Fibroblast of lung (primary cell): Measurements from ENCODE around the gene LSMEM2. TPM values are rescaled to one million over a fixed set of nuclear protein-coding genes. Genes with fewer than 3 reads are reported as not detected.

Experiments
- DNase-seq, 2 donors: peaks; one replicate each; pipeline versions ENCODE4 v3.0.0 to v3.0.0-alpha.2; 2010; ENCODE audit warnings: low read depth in 2 of 2
- H2AFZ ChIP-seq: 2 replicates; pipeline ENCODE4 v1.5.1; 2012; ENCODE audit warnings: low read length, control low read depth, inconsistent platforms
- H3K27ac ChIP-seq: 2 replicates; pipeline ENCODE4 v1.5.1; 2011; ENCODE audit warnings: low read length, control low read depth; ENCODE audit not compliant: insufficient read depth
- H3K27me3 ChIP-seq: 2 replicates; pipeline ENCODE4 v1.5.1; 2011; ENCODE audit warnings: mild to moderate bottlenecking, low read length; ENCODE audit not compliant: control insufficient read depth, insufficient read depth
- H3K36me3 ChIP-seq: 2 replicates; pipeline ENCODE4 v1.5.1; 2011; ENCODE audit warnings: low read length; ENCODE audit not compliant: control insufficient read depth, insufficient read depth
- H3K4me1 ChIP-seq: 2 replicates; pipeline ENCODE4 v1.5.1; 2011; ENCODE audit warnings: low read length; ENCODE audit not compliant: control insufficient read depth, insufficient read depth; ENCODE audit errors: extremely low read depth
- H3K4me2 ChIP-seq: 2 replicates; pipeline ENCODE4 v1.5.1; 2011; ENCODE audit warnings: low read length, control low read depth; ENCODE audit not compliant: insufficient read depth; ENCODE audit errors: extremely low read depth
- H3K4me3 ChIP-seq, 4 experiments: fragments of 200-600 bp in 1 of 4; sonication (generic) in 1 of 4; replicated peaks in 1 of 4; 2 replicates each; pipeline ENCODE4 v1.5.1; 2011 to 2016; ENCODE audit warnings: low read length in 4 of 4, low read depth in 3 of 4, mild to moderate bottlenecking in 3 of 4, control low read depth in 2 of 4, inconsistent platforms in 1 of 4, mixed read lengths in 1 of 4; ENCODE audit not compliant: insufficient read depth in 1 of 4; ENCODE audit errors: control extremely low read depth in 1 of 4
- H3K79me2 ChIP-seq: 2 replicates; pipeline ENCODE4 v1.5.1; 2012; ENCODE audit warnings: mild to moderate bottlenecking, low read length, inconsistent platforms; ENCODE audit not compliant: control insufficient read depth, insufficient read depth
- H3K9ac ChIP-seq: 2 replicates; pipeline ENCODE4 v1.5.1; 2011; ENCODE audit warnings: mild to moderate bottlenecking, low read length, control low read depth; ENCODE audit not compliant: insufficient read depth
- H3K9me3 ChIP-seq: 2 replicates; pipeline ENCODE4 v1.5.1; 2012; ENCODE audit warnings: low read depth, low read length; ENCODE audit not compliant: control insufficient read depth, insufficient read depth
- H4K20me1 ChIP-seq: 2 replicates; pipeline ENCODE4 v1.5.1; 2011; ENCODE audit warnings: low read length; ENCODE audit not compliant: control insufficient read depth, insufficient read depth; ENCODE audit errors: extremely low read depth
- CTCF ChIP-seq, 2 donors: IDR thresholded peaks in 1 of 2; conservative IDR thresholded peaks in 1 of 2; 1 replicate in 1 of 2; 2 replicates in 1 of 2; pipeline ENCODE4 v1.5.1; 2011 to 2012; ENCODE audit warnings: low read length in 2 of 2, control low read depth in 1 of 2, inconsistent platforms in 1 of 2, low read depth in 1 of 2, mild to moderate bottlenecking in 1 of 2
- EZH2 ChIP-seq: IDR thresholded peaks from 2 replicates; pipeline ENCODE4 v1.5.1; 2012; ENCODE audit warnings: low read length, control low read depth, mild to moderate bottlenecking; ENCODE audit errors: missing control alignments
- polyA plus RNA-seq, 2 donors: library from polyadenylated mRNA; depleted of rRNA in 1 of 2; stranded (reverse) in 1 of 2; unstranded in 1 of 2; fragments of >200 nt; gene quantifications; 2 replicates each; pipeline ENCODE4 v1.2.1, GENCODE V29; 2011 to 2012; ENCODE audit warnings: missing spikeins in 1 of 2
- total RNA-seq: library from RNA; depleted of rRNA; stranded (reverse); fragments of >200 nt; gene quantifications from 2 replicates; pipeline ENCODE4 v1.2.1, GENCODE V29; 2014

Gene LSMEM2
- total and polyA plus RNA-seq, 2 donors (not counting 1 experiment from before 2014, with no cell fraction given) = not detected

- peak in 1 of 2 donors; percentile 2 for TF ChIP-seq CTCF (conservative IDR thresholded peaks at IDR 0.05 in 1 of 2, IDR thresholded peaks at IDR 0.05 in 1 of 2; ENCODE audit: low read depth in 1 of 2, low read length in 2 of 2)
- no peak for TF ChIP-seq EZH2
- Histone ChIP-seq H3K9me3 (no peaks in the 10 kb centered on the region), H3K79me2 (no peaks in the 10 kb centered on the region), H3K4me2 (peak within 1 kb of the TSS; percentile 93), H3K36me3 (peaks cover 2% of the 10 kb centered on the region), H3K9ac (peak within 1 kb of the TSS; percentile 84), H2AFZ (peak within 1 kb of the TSS; percentile 96), H3K27me3 (no peaks in the 10 kb centered on the region), H3K27ac (peak within 1 kb of the TSS; percentile 92), H4K20me1 (no peaks in the 10 kb centered on the region), H3K4me3 (peak within 1 kb of the TSS; percentile 65 to 92 (median 88)), H3K4me1 (peaks cover 15% of the 10 kb centered on the region)
- peak; percentile 99 to 100 for DNase-seq
Measured at GRCh38 chr3:50298836-50299637, 20.1 kb downstream of the LSMEM2 start, which contains the start of the genes HYAL3 and NAA80. TSS of gene HYAL3 (minus strand) at chr3:50299405. CDS start at chr3:50295602, 3,803 bp downstream. TSS of gene NAA80 (minus strand) at chr3:50299405. CDS start at chr3:50297463, 1,942 bp downstream.

DNA sequence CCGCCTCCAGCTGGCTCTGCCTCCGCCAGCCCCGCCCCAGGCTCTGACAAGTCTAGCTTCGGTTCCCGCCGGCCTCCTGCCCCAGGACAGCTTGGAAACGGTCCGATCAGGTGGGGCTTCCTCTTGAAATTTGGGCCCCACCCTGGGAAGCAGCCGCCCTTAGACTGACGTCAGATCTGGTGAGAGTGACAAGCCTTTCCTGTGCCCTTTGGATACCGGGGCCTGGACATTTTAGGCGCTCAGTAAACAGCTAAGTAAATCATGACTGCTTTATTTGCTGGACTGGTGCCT, 20.7 kb downstream of the LSMEM2 start:
- H3K4me3 ChIP-seq = peak overlapping the region; percentile 39 to 60 (median 48)
- peak overlapping the region; percentile 68 for H3K9ac ChIP-seq
- peak overlapping the region; percentile 89 for H3K4me2 ChIP-seq
- peak overlapping the region; percentile 82 for H3K27ac ChIP-seq
- no peaks in the 10 kb centered on the region for H4K20me1 ChIP-seq
- H3K27me3 ChIP-seq = no peaks in the 10 kb centered on the region
- H3K4me1 ChIP-seq = peaks cover 15% of the 10 kb centered on the region
- no peaks in the 10 kb centered on the region for H3K79me2 ChIP-seq
- DNase-seq = no peak
- peaks cover 2% of the 10 kb centered on the region for H3K36me3 ChIP-seq
- no peaks in the 10 kb centered on the region for H3K9me3 ChIP-seq
- TF ChIP-seq CTCF (conservative IDR thresholded peaks at IDR 0.05 in 1 of 2, IDR thresholded peaks at IDR 0.05 in 1 of 2; ENCODE audit: low read depth in 1 of 2, low read length in 2 of 2) (no peak), EZH2 (no peak)
- peak overlapping the region; percentile 60 for H2AFZ ChIP-seq

GRCh38 chr3:50299929-50300680, 21.2 kb downstream of the LSMEM2 start:
- Histone ChIP-seq H3K9ac (peak overlapping the region; percentile 68), H3K4me2 (peak overlapping the region; percentile 89), H3K27ac (peak overlapping the region; percentile 82), H3K9me3 (no peaks in the 10 kb centered on the region), H3K79me2 (no peaks in the 10 kb centered on the region), H3K4me1 (peaks cover 15% of the 10 kb centered on the region), H3K27me3 (no peaks in the 10 kb centered on the region), H2AFZ (peak overlapping the region; percentile 60), H3K36me3 (peaks cover 2% of the 10 kb centered on the region), H4K20me1 (no peaks in the 10 kb centered on the region), H3K4me3 (peak overlapping the region; percentile 39 to 60 (median 48))
- TF ChIP-seq CTCF (conservative IDR thresholded peaks at IDR 0.05 in 1 of 2, IDR thresholded peaks at IDR 0.05 in 1 of 2; ENCODE audit: low read depth in 1 of 2, low read length in 2 of 2) = no peak
- no peak for TF ChIP-seq EZH2
- DNase-seq = peak in 1 of 2 donors; percentile 57
